ENCODE data around the gene OR1F1. TPM values are rescaled to one million over a fixed set of nuclear protein-coding genes. Genes with fewer than 3 reads are reported as not detected.

OR1F1 gene
- total and polyA plus RNA-seq, 11 donors, result not detected

- WGBS, 4 donors, result 1 to 3% (median 3%) methylated on average over 57 to 61 of the region's 61 CpGs
- ATAC-seq (peak in 2 of 4 donors; percentile 9 to 39), DNase-seq (no peak)
- no peak for TF ChIP-seq POLR2A (IDR thresholded peaks at IDR 0.05)
- peaks cover 0 to 33% (median 13%) of the 10 kb centered on the region in 12 donors for H3K4me1 ChIP-seq
- no peak overlapping the region for H3K27ac ChIP-seq
- H3K4me3 ChIP-seq, result peak overlapping the region in 9 of 12 donors; percentile 1 to 39 (median 23)
- no peaks in the 10 kb centered on the region for H3K9me3 ChIP-seq
- intact Hi-C loops (cut with DNase I), result loop anchor here in 2 of 10 donors (10.0 kb wide), 1 partner anchor 316 kb away; the partner anchor contains the start of gene CLUAP1 (in 2 of the 2)
- H3K27me3 ChIP-seq, result peaks cover 55 to 100% (median 97%) of the 10 kb centered on the region in 9 donors
- no peaks in the 10 kb centered on the region for H3K36me3 ChIP-seq
Observed at GRCh38 chr16:3188925-3189825, 1.2 kb downstream of the OR1F1 start.

- H3K4me1 ChIP-seq, result peaks cover 0 to 31% (median 13%) of the 10 kb centered on the region in 12 donors
- peak overlapping the region in 1 of 12 donors; percentile 34 for H3K4me3 ChIP-seq
Observed at GRCh38 chr16:3189869-3190268, 1.9 kb downstream of the OR1F1 start.

GRCh38 chr16:3190949-3191353 is 2.9 kb downstream of the OR1F1 start:
- H3K4me1 ChIP-seq, result peaks cover 0 to 31% (median 13%) of the 10 kb centered on the region in 12 donors
- intact Hi-C loops (cut with DNase I), result loop anchor here in 1 of 10 donors (10.0 kb wide), 1 partner anchor 224 kb away; no protein-coding TSS in a partner anchor
- H3K27me3 ChIP-seq, result peaks cover 60 to 100% (median 96%) of the 10 kb centered on the region in 9 donors
- WGBS, 4 donors, result 8 to 12% (median 10%) methylated on average over 7 to 16 of the region's 16 CpGs
- DNase-seq, result no peak
- H3K9me3 ChIP-seq, result no peaks in the 10 kb centered on the region
- H3K36me3 ChIP-seq, result no peaks in the 10 kb centered on the region
- no peak for ATAC-seq
- H3K4me3 ChIP-seq, result no peak overlapping the region
- TF ChIP-seq POLR2A (IDR thresholded peaks at IDR 0.05) (no peak), CTCF (IDR thresholded peaks at IDR 0.05) (no peak)
- H3K27ac ChIP-seq, result no peak overlapping the region

More at GRCh38 chr16:3189869-3190268, 1.9 kb downstream of the OR1F1 start:
- no peak for TF ChIP-seq POLR2A (IDR thresholded peaks at IDR 0.05)
- no peak for TF ChIP-seq CTCF (IDR thresholded peaks at IDR 0.05)
- no peak for DNase-seq
- no peaks in the 10 kb centered on the region for H3K36me3 ChIP-seq
- 15 to 24% (median 18%) methylated on average over 11 of the region's 11 CpGs for WGBS, 4 donors
- intact Hi-C loops (cut with DNase I), result loop anchor here in 3 of 10 donors (10.0 kb wide), 2 partner anchors 225 to 315 kb away; partner anchors contain the start of gene CLUAP1 (in 2 of the 3)
- H3K27me3 ChIP-seq, result peaks cover 62 to 100% (median 97%) of the 10 kb centered on the region in 9 donors
- H3K27ac ChIP-seq, result no peak overlapping the region
- ATAC-seq, result no peak
- H3K9me3 ChIP-seq, result no peaks in the 10 kb centered on the region

GRCh38 chr16:3192476-3193019 is 4.5 kb downstream of the OR1F1 start:
- Histone ChIP-seq H3K4me1 (peaks cover 0 to 31% (median 13%) of the 10 kb centered on the region in 12 donors), H3K9me3 (no peaks in the 10 kb centered on the region), H3K27ac (no peak overlapping the region), H3K4me3 (peak overlapping the region in 1 of 12 donors; percentile 12), H3K27me3 (peaks cover 53 to 98% (median 88%) of the 10 kb centered on the region in 9 donors), H3K36me3 (no peaks in the 10 kb centered on the region)
- no peak for ATAC-seq
- WGBS, 4 donors, result 21 to 45% (median 38%) methylated on average over 34 to 36 of the region's 36 CpGs
- TF ChIP-seq CTCF (IDR thresholded peaks at IDR 0.05), result no peak
- intact Hi-C loops (cut with DNase I), result loop anchor here in 1 of 10 donors (10.0 kb wide), 1 partner anchor 222 kb away; no protein-coding TSS in a partner anchor
- no peak for DNase-seq
